Caco-2 (cell line): ENCODE measurements around the gene CD300C. TPM values are rescaled to one million over a fixed set of nuclear protein-coding genes. Genes with fewer than 3 reads are reported as not detected.
A peak's percentile ranks its signal among the peaks of the same experiment; 100 is the strongest.

Experiments used
- BruUV-seq: library from RNA; stranded (reverse); fragments of 400-500 nt; replicated peaks from 2 replicates; lab custom pipeline; 2021; lab: Mats Ljungman, UMichigan
- CTCF ChIA-PET: fragments of 300-600 bp; sonication (Branson Sonifier 250); formaldehyde crosslinking; loops from one replicate; lab custom pipeline; 2022; ENCODE audit warnings: antibody characterized with exemption; lab: Charles Lee
- POLR2A ChIA-PET: fragments of 300-600 bp; sonication (Branson Sonifier 250); formaldehyde crosslinking; loops from one replicate; lab custom pipeline; 2022; ENCODE audit warnings: antibody characterized with exemption; lab: Charles Lee
- DNase-seq, 2 experiments: peaks; one replicate each; pipeline versions ENCODE4 v3.0.0 to v3.0.0-alpha.2; 2020 to 2022
- H3K27me3 ChIP-seq: replicated peaks from 2 replicates; pipeline ENCODE4 v1.6.0; 2011; ENCODE audit warnings: low read length; ENCODE audit not compliant: control insufficient read depth, insufficient read depth
- H3K36me3 ChIP-seq: 2 replicates; pipeline ENCODE4 v1.5.1; 2011; ENCODE audit warnings: low read length; ENCODE audit not compliant: control insufficient read depth, insufficient read depth
- H3K4me1 ChIP-seq: fragments of 250-450 bp; sonication (Bioruptor Pico); 2 replicates; pipeline ENCODE4 v1.5.1; 2020; ENCODE audit warnings: mild to moderate bottlenecking
- H3K4me3 ChIP-seq: 2 replicates; pipeline ENCODE4 v1.5.1; 2011; ENCODE audit warnings: low read depth, mild to moderate bottlenecking, control low read depth, low read length
- H3K9me3 ChIP-seq: fragments of 250-450 bp; sonication (Bioruptor Pico); 2 replicates; pipeline ENCODE4 v1.5.1; 2020; ENCODE audit warnings: mild to moderate bottlenecking, moderate library complexity
- H3K27ac Mint-ChIP-seq: one replicate; pipeline ENCODE4 v1.8.0; 2022; ENCODE audit warnings: mixed read lengths; ENCODE audit not compliant: unreplicated experiment
- H3K27me3 Mint-ChIP-seq: one replicate; pipeline ENCODE4 v1.8.0; 2022; ENCODE audit warnings: mixed read lengths; ENCODE audit not compliant: insufficient read depth, unreplicated experiment
- H3K36me3 Mint-ChIP-seq: one replicate; pipeline ENCODE4 v1.8.0; 2022; ENCODE audit warnings: mild to moderate bottlenecking, mixed read lengths; ENCODE audit not compliant: insufficient read depth, unreplicated experiment
- H3K4me1 Mint-ChIP-seq: one replicate; pipeline ENCODE4 v1.8.0; 2022; ENCODE audit warnings: low read depth, mixed read lengths; ENCODE audit not compliant: unreplicated experiment
- H3K4me3 Mint-ChIP-seq: one replicate; pipeline ENCODE4 v1.8.0; 2022; ENCODE audit warnings: mild to moderate bottlenecking, moderate library complexity, mixed read lengths; ENCODE audit not compliant: unreplicated experiment
- H3K9me3 Mint-ChIP-seq: one replicate; pipeline ENCODE4 v1.8.0; 2022; ENCODE audit warnings: mixed read lengths; ENCODE audit not compliant: unreplicated experiment
- CTCF ChIP-seq, 2 experiments: fragments of 200-600 bp in 1 of 2; IDR thresholded peaks; 1 replicate in 1 of 2; 2 replicates in 1 of 2; pipeline versions ENCODE4 v1.5.1 to v1.8.0; 2011 to 2022; ENCODE audit warnings: antibody characterized with exemption in 1 of 2, control low read depth in 1 of 2, inconsistent platforms in 1 of 2, low read depth in 1 of 2, low read length in 1 of 2, mild to moderate bottlenecking in 1 of 2, moderate library complexity in 1 of 2; ENCODE audit not compliant: insufficient read depth in 1 of 2, severe bottlenecking in 1 of 2, unreplicated experiment in 1 of 2
- intact Hi-C: fragments of 100-400 bp; cut with micrococcal nuclease; formaldehyde crosslinking; loops from one replicate; pipeline ENCODE4 v1.10.0; 2022; ENCODE audit not compliant: unreplicated experiment
- total RNA-seq: library from RNA; stranded (reverse); gene quantifications from 2 replicates; pipeline ENCODE4 v1.2.3, GENCODE V29; 2022

Gene CD300C
- total RNA-seq, 1 experiment from 2014 or later: not detected

GRCh38 chr17:74493331-74493833, 52.5 kb downstream of the CD300C start:
- CTCF ChIA-PET: interaction anchor here (0.7 to 1.4 kb wide), 5 partner anchors 14 to 120 kb away, joined by 3 to 6 read pairs (median 4); no protein-coding TSS in a partner anchor
- no peaks in the 10 kb centered on the region for H3K4me1 Mint-ChIP-seq
- no peaks in the 10 kb centered on the region for H3K27me3 ChIP-seq
- peaks cover 9% of the 10 kb centered on the region for H3K9me3 Mint-ChIP-seq
- no peaks in the 10 kb centered on the region for H3K4me1 ChIP-seq
- POLR2A ChIA-PET: no interaction called here
- H3K27me3 Mint-ChIP-seq: peaks cover 10% of the 10 kb centered on the region
- intact Hi-C loops: loop anchor here (1.0 to 10.0 kb wide), 6 partner anchors 36 to 192 kb away; no protein-coding TSS in a partner anchor
- no peaks in the 10 kb centered on the region for H3K36me3 ChIP-seq
- H3K27ac Mint-ChIP-seq: no peak overlapping the region
- no peaks in the 10 kb centered on the region for H3K9me3 ChIP-seq
- H3K36me3 Mint-ChIP-seq: no peaks in the 10 kb centered on the region
- no peak overlapping the region for H3K4me3 ChIP-seq
- peak; percentile 89 to 93 for TF ChIP-seq CTCF (IDR thresholded peaks at IDR 0.05; ENCODE audit: insufficient read depth in 1 of 2, low read depth in 1 of 2, low read length in 1 of 2, severe bottlenecking in 1 of 2, unreplicated experiment in 1 of 2)
- peak; percentile 72 to 84 for DNase-seq
- H3K4me3 Mint-ChIP-seq: no peak overlapping the region
- BruUV-seq: no TSS peak

- BruUV-seq: no TSS peak
- peaks cover 10% of the 10 kb centered on the region for H3K27me3 Mint-ChIP-seq
- ChIA-PET POLR2A (no interaction called here), CTCF (interaction anchor here (0.6 to 1.2 kb wide), 2 partner anchors 31 to 124 kb away, joined by 3 read pairs; partner anchors contain the start of gene GPR142)
- H3K9me3 Mint-ChIP-seq: peaks cover 9% of the 10 kb centered on the region
- DNase-seq: no peak
- H3K4me3 ChIP-seq: no peak overlapping the region
- intact Hi-C loops: loop anchor here (10.0 kb wide), 1 partner anchor 113 kb away; no protein-coding TSS in a partner anchor
- no peak overlapping the region for H3K4me3 Mint-ChIP-seq
- H3K27me3 ChIP-seq: no peaks in the 10 kb centered on the region
- TF ChIP-seq CTCF (IDR thresholded peaks at IDR 0.05; ENCODE audit: insufficient read depth in 1 of 2, low read depth in 1 of 2, low read length in 1 of 2, severe bottlenecking in 1 of 2, unreplicated experiment in 1 of 2): no peak
- H3K4me1 ChIP-seq: no peaks in the 10 kb centered on the region
- H3K27ac Mint-ChIP-seq: no peak overlapping the region
- no peaks in the 10 kb centered on the region for H3K4me1 Mint-ChIP-seq
- H3K9me3 ChIP-seq: no peaks in the 10 kb centered on the region
- no peaks in the 10 kb centered on the region for H3K36me3 Mint-ChIP-seq
- no peaks in the 10 kb centered on the region for H3K36me3 ChIP-seq
These were observed 54.3 kb downstream of the CD300C start for GRCh38 chr17:74491626-74492025.

Other genes starting within 250 kb of the CD300C start
- gene KIF19, start 219.9 kb downstream of the CD300C start, total RNA-seq: not detected in 2 replicates
- gene BTBD17, start 184.2 kb downstream of the CD300C start, total RNA-seq: not detected in 2 replicates
- not detected in 2 replicates for gene GPR142, start 178.6 kb downstream of the CD300C start, total RNA-seq
- 75.0 and 83.2 TPM in 2 replicates for gene GPRC5C, start 114.0 kb downstream of the CD300C start, total RNA-seq
- gene CD300A, start 79.5 kb downstream of the CD300C start, total RNA-seq: not detected in 2 replicates
- gene CD300LB, start 14.6 kb downstream of the CD300C start, total RNA-seq: not detected in 2 replicates
- gene CD300H, start 21.4 kb upstream of the CD300C start, total RNA-seq: not detected in 2 replicates
- not detected in 2 replicates for gene CD300LD, start 46.2 kb upstream of the CD300C start, total RNA-seq
- gene CD300E, start 77.6 kb upstream of the CD300C start, total RNA-seq: not detected in 2 replicates
- 2.2 and 2.4 TPM in 2 replicates for gene CD300LF, start 166.8 kb upstream of the CD300C start, total RNA-seq
- gene RAB37, start 191.1 kb upstream of the CD300C start, total RNA-seq: 12.3 and 14.8 TPM in 2 replicates
- gene NHERF1, start 202.5 kb upstream of the CD300C start, total RNA-seq: 204 and 218 TPM in 2 replicates
- gene NAT9, start 230.2 kb upstream of the CD300C start, total RNA-seq: 84.5 and 89.5 TPM in 2 replicates